ENCODE measurements around the gene METRNL. TPM values are rescaled to one million over a fixed set of nuclear protein-coding genes. Genes with fewer than 3 reads are reported as not detected.
"Not testable (repeated sequence)": the region's sequence is repeated elsewhere in the genome, so short reads cannot be mapped to it uniquely, and the experiment has no call there.

Gene METRNL, protein sequence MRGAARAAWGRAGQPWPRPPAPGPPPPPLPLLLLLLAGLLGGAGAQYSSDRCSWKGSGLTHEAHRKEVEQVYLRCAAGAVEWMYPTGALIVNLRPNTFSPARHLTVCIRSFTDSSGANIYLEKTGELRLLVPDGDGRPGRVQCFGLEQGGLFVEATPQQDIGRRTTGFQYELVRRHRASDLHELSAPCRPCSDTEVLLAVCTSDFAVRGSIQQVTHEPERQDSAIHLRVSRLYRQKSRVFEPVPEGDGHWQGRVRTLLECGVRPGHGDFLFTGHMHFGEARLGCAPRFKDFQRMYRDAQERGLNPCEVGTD
- total RNA-seq, result 22.3 TPM

DNA sequence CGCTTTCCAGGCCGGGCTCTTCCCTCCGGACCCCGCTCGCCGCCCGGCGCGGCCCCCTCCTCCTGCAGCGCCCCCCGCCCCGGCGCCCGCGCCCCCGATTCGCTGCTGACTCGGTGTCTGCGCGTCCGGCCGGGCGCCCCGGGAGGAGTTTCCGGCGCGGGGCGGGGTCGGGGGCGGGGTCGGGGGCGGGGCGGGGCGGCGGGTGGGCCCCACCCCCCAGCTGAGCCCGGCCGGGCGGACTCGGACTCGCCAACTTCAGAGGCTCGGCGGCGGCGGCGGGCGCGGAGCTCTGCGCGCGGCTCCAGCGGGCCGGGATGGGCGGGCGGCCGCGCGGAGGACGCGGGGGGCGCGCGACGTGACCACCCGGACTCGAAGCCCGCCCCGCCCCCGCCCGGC is at the start of gene METRNL:
Gene METRNL, plus strand, starts transcription at position 258 of the 396 bp plus-strand sequence. CDS start 207 bp downstream, outside the sequence.
- DNase-seq, result peak; percentile 28

- DNase-seq, result no peak
Measured at GRCh38 chr17:83030432-83030831, 49.0 kb upstream of the METRNL start.

GRCh38 chr17:83031321-83031945 is 48.0 kb upstream of the METRNL start:
- no peak for DNase-seq

DNA sequence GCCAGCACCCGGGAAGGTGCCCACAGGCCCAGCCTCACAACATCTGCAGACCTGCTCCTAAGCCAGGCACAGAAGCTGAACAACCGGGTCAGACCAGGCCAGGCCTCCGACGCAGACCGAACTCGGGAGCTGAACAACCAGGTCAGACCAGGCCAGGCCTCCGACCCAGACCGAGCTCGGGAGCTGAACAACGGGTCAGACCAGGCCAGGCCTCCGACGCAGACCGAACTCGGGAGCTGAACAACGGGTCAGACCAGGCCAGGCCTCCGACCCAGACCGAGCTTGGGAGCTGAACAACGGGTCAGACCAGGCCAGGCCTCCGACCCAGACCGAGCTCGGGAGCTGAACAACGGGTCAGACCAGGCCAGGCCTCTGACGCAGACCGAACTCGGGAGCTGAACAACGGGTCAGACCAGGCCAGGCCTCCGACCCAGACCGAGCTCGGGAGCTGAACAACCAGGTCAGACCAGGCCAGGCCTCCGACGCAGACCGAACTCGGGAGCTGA is 47.4 kb upstream of the METRNL start:
- DNase-seq, result not testable (repeated sequence)

- no peak for DNase-seq
Measured at GRCh38 chr17:83032781-83033180, 46.6 kb upstream of the METRNL start.

DNA sequence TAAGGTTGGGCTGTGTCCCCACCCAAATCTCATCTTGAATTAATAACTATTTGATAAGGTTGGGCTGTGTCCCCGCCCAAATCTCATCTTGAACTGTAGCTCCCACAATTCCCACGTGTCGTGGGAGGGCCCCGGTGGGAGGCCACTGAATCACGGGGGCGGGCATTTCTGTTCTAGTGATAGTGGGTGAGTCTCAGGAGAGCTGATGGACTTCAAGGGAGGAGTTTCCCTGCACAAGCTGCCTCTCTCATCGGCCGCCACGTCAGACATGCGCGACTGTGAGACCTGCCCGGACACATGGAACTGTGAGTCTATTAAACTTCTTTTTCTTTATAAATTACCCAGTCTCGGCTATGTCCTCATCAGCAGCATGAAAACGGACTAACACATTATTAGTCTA is 44.9 kb upstream of the METRNL start:
- no peak for DNase-seq

- no peak for DNase-seq
Measured at GRCh38 chr17:83035722-83036121, 43.7 kb upstream of the METRNL start.

DNA sequence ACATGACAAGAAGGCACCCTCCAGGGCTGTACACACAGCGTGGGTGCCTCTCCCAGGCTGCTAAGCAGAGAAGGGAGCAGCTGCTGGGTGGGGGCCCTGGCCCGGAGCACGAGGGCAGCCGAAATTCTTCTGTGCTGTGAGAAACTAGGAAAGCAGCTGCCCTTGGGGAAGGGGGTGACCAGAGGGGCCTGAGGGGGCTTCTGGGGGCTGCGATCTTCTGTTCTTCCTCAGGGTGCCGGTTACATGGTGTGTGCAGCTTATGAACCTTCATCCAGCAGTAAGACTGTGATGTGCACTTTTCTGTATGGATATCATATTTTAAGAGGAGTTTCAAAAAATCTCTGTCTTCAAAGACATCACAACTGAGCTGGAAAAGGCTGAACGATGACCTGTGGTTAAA is 43.2 kb upstream of the METRNL start:
- no peak for DNase-seq

DNA sequence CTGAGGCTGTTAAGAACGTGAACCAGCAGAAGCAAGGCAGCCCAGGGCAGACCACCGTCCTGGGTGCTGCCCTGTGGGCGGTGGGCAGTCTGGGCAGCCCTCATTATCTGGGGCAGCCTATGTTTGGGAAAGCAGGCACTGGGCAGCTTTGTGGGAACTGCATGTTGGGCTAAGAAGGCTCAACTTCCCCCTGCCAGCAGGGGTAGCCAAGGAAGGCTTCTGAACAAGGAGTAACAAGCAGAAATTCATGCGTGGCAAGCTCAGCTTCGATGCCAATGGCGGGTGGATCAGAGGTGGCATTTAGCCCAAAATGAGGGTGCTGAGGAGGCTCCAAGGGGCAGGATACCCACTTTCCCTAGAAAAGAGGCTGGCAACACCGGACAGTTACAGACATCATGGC is 42.7 kb upstream of the METRNL start:
- no peak for DNase-seq

- DNase-seq, result no peak
Measured at GRCh38 chr17:83037084-83037873, 42.1 kb upstream of the METRNL start.

- no peak for DNase-seq
Measured at GRCh38 chr17:83037874-83038165, 41.6 kb upstream of the METRNL start.

- DNase-seq, result not testable (repeated sequence)
Measured at GRCh38 chr17:83038983-83039382, 40.4 kb upstream of the METRNL start.

- no peak for DNase-seq
Measured at GRCh38 chr17:83041305-83041704, 38.1 kb upstream of the METRNL start.

DNA sequence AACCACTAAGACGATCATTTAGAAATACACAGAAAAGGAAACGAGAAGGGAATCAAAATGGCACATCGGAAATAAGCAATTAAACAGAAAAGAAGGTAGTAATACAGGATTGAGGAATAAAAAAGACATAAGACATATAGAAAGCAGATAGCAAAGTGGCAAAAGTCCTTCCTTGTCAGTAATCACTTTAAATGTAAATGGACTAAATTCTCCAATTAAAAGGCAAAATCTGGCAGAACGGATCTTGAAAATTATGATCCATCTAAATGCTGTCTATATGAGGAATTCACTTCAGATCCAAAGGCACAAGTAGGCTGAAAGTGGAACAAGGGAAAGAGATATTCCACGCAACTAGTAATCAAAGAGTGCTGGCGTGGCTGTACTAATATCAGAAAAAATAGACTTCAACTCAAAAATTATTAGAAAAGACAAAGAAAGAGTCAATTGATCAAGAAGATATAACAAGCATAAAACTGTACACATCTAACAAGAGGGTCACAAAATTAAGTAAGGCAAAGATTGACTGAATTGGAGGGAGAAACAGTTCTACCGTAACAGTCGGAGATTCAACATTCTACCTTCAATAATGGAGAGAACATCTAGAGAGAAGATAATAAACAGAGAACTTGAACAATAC is 36.8 kb upstream of the METRNL start:
- no peak for DNase-seq

DNA sequence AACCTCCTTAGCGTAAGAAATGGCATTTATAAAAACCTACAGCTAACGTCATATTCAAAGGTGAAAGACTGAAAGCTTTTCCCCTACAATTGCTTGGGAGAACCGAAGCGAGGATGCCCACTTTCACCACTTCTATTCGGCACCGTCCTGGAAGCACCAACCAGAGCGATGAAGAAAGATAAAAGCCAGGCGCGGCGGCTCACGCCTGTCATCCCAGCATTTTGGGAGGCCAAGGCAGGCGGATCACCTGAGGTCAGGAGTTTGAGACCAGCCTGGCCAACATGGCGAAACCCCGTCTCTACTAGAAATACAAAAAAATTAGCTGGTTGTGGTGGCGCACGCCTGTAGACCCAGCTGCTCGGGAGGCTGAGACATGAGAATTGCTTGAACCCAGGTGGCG is 34.9 kb upstream of the METRNL start:
- DNase-seq, result not testable (repeated sequence)

DNA sequence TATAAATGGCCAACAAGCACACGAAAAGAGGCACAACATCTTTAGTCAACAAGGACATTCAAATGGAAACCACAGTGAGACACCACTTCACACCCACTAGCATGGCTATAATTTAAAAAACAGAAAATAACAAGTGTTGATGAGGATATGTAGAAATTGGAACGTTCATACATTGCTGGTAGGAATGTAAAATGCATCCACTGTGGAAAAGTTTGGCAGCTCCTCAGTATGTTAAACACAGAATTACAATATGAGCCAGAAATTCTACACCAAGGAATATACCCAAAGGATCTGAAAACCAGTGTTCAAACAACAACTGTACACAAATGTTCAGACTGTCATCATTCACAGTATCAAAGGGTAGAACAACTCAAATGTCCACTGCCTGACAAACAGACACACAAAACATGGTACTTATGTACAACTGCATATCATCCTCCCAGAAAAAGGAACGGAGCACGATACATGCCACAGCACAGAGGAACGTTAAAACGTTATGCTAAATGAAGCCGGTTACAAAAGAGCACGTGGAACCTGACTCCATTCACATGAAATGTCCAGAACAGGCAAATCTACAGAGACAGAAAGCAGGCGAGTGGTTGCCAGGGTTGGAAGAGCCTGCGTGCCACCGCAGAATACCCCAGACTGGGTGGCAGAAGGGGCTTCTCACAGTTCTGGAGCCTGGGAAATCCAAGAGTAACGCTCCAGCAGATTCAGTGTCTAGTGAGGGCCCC is 32.8 kb upstream of the METRNL start:
- no peak for DNase-seq

- DNase-seq, result no peak
Measured at GRCh38 chr17:83047182-83047478, 32.3 kb upstream of the METRNL start.

DNA sequence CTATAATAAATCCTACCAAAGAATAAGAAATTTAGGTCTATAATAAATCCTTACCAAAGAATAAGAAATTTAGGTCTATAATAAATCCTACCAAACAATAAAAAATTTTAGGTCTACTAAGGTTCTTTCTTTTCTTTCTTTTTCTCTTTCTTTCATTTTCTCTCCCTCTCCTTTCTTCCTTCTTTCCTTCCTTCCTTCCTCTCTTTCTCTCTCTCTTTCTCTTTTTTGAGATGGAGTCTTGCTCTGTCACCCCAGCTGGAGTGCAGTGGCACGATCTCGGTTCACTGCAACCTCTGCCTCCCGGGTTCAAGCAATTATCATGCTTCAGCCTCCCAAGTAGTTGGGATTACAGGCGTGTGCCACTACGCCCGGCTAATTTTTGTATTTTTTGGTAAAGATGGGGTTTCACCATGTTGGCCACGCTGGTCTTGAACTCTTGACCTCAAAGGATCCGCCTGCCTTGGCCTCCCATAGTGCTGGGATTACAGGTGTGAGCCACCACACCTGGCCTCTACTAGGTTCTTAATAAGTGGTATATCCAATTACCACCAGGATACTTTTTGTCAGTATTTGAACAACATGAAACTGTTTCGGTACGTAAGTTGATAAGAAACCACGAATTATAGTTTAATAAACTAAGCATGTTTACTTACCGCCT is 31.5 kb upstream of the METRNL start:
- DNase-seq, result not testable (repeated sequence)

DNA sequence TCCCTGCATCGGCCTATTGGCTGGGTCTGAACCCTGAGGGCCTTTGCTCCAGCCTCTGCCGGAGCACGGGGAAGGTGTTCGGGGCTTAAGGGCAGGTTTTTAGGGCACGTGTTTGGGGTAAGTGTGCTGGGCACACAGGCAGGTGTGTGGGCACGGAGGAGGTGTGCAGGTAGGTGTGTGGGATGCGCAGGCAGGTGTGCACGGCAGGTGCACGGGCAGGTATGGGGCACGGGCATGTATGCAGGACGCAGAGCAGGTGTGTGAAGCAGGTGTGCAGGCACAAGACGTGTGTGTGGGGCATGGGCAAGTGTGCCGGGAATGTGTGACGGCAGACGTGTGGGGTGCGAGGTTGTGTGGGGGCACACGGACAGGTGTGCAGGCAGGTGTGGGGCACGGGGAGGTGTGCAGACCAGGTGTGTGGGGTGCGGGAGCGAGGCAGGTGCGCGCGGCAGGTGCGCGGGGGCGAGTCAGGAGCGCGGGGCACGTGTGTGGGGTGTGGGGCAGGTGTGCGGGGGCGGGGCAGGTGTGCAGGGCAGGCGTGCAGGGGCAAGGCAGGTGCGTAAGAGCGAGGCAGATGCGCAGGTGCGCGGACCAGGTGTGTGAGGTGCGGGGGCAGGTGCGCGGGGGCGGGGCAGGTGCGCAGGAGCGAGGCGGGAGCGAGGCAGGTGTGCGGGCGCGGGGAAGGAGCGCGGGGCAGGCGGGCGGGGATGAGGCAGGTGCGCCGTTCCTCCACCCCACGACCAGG is 28.6 kb upstream of the METRNL start:
- no peak for DNase-seq

GRCh38 chr17:83051396-83052240 is 27.8 kb upstream of the METRNL start:
- peak; percentile 97 for DNase-seq

Measured in occipital lobe (tissue), 2 donors.